HG02970 (cell line): ENCODE data around the gene PAK5.

Source experiments
- ATAC-seq: cut with Tn5 transposase; IDR thresholded peaks from one replicate; pipeline ENCODE4 v1.9.1; 2021; ENCODE audit warnings: mild to moderate bottlenecking, moderate library complexity, moderate number of reproducible peaks; ENCODE audit not compliant: unreplicated experiment, low FRiP score

Gene PAK5

GRCh38 chr20:9583151-9583550, 255.7 kb downstream of the PAK5 start:
- ATAC-seq, result no peak

- no peak for ATAC-seq
Measured at GRCh38 chr20:9582137-9582536, 256.7 kb downstream of the PAK5 start.

GRCh38 chr20:9581509-9581908, 257.4 kb downstream of the PAK5 start:
- no peak for ATAC-seq

GRCh38 chr20:9578594-9578993, 260.3 kb downstream of the PAK5 start:
- ATAC-seq, result no peak

- no peak for ATAC-seq
Measured at GRCh38 chr20:9577397-9577796, 261.5 kb downstream of the PAK5 start.

- no peak for ATAC-seq
Measured at GRCh38 chr20:9576695-9577094, 262.2 kb downstream of the PAK5 start.

- no peak for ATAC-seq
Measured at GRCh38 chr20:9575836-9576235, 263.0 kb downstream of the PAK5 start.

- no peak for ATAC-seq
Measured at GRCh38 chr20:9574776-9575175, 264.1 kb downstream of the PAK5 start.

GRCh38 chr20:9574181-9574580, 264.7 kb downstream of the PAK5 start:
- no peak for ATAC-seq

GRCh38 chr20:9573335-9574151, 265.3 kb downstream of the PAK5 start:
- no peak for ATAC-seq

GRCh38 chr20:9572670-9573069, 266.2 kb downstream of the PAK5 start:
- no peak for ATAC-seq

- no peak for ATAC-seq
Measured at GRCh38 chr20:9571783-9572182, 267.1 kb downstream of the PAK5 start.

- no peak for ATAC-seq
Measured at GRCh38 chr20:9570612-9571011, 268.3 kb downstream of the PAK5 start.

- no peak for ATAC-seq
Measured at GRCh38 chr20:9566977-9567376, 271.9 kb downstream of the PAK5 start.

- no peak for ATAC-seq
Measured at GRCh38 chr20:9565910-9566550, 272.8 kb downstream of the PAK5 start.

GRCh38 chr20:9557411-9557810, 281.5 kb downstream of the PAK5 start:
- no peak for ATAC-seq

GRCh38 chr20:9555781-9556180, 283.1 kb downstream of the PAK5 start:
- no peak for ATAC-seq

- ATAC-seq, result no peak
Measured at GRCh38 chr20:9551808-9552550, 286.9 kb downstream of the PAK5 start.

- ATAC-seq, result no peak
Measured at GRCh38 chr20:9550871-9551270, 288.0 kb downstream of the PAK5 start.

- ATAC-seq, result no peak
Measured at GRCh38 chr20:9550283-9550682, 288.6 kb downstream of the PAK5 start.

GRCh38 chr20:9543214-9543613, 295.7 kb downstream of the PAK5 start:
- no peak for ATAC-seq
